NCI-H2227 (cell line): ENCODE data around the gene TXNDC11.
A peak's percentile ranks its signal among the peaks of the same experiment; 100 is the strongest.

Experiments used
- DNase-seq: peaks from one replicate; lab custom pipeline; 2025; ENCODE audit not compliant: unreplicated experiment; lab: John Stamatoyannopoulos, UW

TXNDC11 gene

DNA sequence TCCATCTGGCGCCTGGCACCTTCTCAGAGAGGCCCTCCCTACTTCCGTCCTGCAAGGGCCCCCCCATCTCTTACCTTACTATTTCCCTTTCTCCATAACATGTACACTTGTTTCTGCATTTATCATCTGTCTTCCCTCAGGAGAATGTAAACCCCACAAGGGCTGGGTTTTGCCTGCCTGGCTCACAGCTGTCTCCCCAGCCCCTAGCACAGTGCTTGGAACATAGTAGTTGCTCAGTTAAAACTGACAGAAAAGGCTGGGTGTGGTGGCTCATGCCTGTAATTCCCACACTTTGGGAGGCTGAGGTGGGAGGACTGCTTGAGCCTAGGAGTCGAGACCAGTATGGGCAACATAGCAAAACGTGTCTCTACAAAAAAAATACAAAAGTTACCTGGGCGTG, 80.1 kb downstream of the TXNDC11 start:
- DNase-seq: no peak

DNA sequence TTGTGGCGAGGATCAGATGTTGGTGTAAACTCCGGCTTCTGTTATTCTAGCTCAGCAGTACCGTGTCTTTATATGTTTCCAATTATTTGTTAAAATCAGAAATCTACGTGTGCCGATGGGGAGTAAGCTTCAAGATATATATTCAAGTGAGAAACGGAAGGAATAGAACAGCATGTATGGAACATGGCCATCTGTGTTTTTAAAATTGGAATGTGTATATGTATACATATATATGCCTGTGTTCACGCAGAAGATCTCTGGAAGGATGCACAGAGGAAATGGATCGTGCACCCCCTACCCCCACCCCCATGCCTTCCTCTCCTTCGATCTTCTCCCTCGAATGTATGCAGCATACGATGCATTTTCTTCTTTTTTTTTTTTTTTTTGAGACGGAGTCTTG, 82.1 kb downstream of the TXNDC11 start:
- no peak for DNase-seq

DNA sequence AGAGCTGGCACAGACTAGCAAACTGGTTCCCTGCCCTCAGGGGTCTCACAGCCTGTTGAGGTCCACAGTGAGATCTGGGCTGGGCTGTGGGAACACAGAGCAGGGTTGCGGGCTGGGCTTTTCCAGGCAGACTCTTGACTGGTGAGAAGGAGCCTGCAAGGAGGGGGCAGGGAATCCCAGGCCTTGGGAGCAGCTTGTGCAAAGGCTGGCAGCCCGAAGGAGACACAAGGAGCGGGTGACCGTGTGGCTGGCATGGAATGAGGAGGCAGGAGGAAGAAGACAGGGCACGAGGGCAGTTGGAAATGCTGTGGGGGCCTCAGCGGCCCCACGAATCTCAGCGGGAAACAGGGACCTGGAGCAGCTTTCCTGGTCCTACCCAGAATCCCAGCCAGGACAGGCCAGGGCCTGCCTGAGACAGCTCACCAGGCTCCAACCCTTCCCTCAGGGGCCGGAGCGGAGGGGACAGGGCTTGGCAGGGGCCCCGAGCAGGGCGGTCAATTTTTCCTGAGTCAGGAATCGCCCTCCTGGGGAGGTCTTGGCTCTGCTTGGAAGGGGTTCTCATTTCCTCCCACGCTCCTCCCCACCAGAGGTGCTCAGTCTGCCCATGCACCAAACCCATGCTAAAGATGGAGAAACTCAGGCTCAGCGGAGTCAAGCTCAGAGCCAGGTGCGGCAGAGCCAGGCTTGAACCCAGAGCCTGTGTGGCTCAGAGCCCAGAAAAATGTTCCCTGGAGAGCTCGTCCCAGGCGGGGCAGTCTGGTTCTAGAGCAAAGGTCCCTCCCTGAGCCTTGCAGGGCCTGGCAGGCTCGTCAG, 83.6 kb downstream of the TXNDC11 start:
- no peak for DNase-seq

DNA sequence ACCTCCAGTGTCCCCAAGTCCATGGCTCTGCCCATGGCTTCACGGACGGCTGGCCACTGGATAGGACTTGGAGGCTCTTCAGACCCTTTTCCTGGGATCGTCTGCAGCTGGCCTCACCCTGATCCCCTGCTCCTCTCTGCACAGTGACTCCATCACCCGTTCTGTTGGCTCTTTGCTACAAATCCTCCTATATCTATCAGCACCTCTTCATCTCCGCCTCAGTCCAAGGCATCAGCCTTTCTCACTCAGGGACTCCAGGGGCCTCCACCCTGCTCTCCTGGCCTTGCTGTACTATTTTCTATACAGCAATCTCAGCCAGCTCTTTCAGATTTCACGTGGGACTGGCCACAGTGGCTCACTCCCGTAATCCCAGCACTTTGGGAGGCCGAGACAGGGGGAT, 85.1 kb downstream of the TXNDC11 start:
- DNase-seq: no peak

DNA sequence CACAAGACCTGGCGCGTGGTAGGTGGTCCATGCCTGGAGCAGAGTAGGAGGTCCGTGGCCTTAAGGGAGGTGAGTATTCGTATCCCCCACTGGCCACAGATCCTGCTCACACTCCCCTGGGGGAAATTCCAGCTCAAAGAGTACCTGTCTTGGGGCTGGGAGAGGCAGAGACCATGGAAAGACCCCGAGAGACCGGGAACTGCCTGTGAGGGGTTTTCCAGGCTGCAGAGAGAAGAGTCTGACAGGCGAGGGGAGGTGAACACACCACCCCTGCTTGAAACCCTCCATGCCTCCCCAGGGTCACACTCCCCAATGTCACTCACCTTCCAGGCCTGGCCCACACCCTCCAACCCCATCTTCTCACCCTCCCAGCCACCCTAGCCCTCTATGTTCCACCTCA, 87.0 kb downstream of the TXNDC11 start:
- no peak for DNase-seq

DNA sequence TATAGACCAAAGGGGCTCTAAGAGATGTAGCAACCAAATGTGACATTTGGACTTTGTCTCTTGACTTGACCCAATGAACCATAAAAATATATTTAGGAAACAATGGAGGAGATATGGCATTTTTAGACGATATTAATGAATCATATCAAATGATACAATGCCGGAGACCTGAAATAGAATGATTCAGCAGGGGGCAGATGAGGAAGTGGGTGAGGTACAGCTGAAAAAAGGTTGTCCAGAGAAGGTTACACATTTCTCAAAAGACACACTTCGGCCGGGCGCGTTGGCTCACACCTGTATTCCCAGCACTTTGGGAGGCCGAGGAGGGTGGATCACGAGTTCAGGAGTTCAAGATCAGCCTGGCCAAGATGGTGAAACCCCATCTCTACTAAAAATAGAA, 90.9 kb downstream of the TXNDC11 start:
- no peak for DNase-seq

DNA sequence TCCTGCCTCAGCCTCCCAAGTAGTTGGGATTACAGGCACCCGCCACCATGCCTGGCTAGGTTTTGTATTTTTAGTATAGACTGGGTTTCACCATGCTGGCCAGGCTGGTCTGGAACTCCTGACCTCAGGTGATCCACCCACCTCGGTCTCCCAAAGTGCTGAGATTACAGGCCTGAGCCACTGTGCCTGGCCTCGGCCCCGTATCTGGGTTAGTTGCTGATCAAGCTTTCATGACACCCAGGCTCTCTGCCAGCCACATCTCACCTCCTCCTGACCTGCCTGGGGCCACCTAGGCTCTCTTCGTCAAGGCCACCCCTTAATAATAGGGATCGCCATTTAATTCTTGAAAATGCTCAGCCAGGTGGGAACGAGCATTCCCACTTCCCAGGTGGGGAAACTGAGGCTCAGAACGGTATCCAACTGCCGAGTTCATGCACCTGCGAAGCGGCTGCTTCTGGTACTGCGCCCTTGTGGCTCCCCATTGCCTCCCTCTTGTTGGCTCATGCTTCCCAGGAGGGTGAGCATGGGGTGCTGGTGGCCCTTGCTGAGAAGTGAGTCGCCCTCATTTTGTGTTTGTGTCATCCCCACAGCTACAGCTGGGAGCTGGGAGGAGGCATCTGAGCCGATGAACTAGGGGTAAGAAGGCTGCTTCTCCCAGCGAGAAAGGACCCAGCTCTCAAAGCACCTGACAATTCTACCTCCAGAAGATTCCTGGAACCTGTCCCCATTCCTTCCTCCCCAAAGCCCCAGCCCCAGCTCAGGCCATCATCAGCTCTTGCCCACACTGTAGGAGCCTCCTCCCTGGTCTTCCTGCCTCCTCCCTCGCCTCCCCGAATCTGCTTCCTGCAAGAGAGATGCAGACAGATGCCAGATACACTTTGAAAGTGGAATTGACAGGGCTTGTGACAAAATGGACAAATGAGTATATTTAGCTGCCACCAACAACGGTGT, 91.7 kb downstream of the TXNDC11 start:
- DNase-seq: no peak

- DNase-seq: no peak
These were observed 93.4 kb downstream of the TXNDC11 start for GRCh38 chr16:11649276-11649675.

GRCh38 chr16:11642765-11643116, 99.9 kb downstream of the TXNDC11 start:
- no peak for DNase-seq

DNA sequence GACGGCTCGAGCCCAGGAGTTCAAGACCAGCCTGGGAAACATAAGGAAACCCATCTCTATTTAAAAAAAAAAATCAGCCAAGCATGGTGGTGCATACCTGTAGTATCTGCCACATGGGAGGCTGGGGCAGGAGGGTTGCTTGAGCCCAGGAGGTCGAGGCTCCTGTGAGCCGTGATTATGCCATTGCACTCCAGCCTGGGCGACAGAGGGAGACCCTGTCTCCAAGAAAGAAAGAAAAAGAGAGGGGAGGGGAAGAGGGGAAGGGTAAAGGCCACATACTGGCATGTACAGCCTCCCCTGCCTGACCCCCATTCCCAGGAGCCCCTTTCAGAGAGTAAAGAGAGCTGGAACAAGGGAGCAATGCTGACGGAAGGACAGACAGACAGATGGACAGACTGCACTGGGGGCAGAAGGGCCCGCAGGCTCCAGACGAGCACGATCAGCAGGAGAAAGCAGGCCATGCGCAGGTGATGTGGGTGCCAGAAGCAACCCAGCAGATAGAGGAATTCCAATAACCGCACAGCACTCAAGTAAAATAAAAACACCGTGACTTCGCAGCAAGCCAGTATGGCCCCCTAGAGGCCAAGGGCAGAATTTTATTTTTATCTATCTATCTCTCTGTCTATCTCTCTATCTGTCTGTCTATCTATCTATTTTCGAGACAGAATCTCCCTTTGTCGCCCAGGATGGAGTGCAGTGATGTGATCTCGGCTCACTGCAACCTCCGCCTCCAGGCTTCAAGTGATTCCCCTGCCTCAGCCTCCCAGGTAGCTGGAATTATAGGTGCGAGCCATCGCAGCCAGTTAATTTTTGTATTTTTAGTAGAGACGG, 101.5 kb downstream of the TXNDC11 start:
- DNase-seq: peak; percentile 67

DNA sequence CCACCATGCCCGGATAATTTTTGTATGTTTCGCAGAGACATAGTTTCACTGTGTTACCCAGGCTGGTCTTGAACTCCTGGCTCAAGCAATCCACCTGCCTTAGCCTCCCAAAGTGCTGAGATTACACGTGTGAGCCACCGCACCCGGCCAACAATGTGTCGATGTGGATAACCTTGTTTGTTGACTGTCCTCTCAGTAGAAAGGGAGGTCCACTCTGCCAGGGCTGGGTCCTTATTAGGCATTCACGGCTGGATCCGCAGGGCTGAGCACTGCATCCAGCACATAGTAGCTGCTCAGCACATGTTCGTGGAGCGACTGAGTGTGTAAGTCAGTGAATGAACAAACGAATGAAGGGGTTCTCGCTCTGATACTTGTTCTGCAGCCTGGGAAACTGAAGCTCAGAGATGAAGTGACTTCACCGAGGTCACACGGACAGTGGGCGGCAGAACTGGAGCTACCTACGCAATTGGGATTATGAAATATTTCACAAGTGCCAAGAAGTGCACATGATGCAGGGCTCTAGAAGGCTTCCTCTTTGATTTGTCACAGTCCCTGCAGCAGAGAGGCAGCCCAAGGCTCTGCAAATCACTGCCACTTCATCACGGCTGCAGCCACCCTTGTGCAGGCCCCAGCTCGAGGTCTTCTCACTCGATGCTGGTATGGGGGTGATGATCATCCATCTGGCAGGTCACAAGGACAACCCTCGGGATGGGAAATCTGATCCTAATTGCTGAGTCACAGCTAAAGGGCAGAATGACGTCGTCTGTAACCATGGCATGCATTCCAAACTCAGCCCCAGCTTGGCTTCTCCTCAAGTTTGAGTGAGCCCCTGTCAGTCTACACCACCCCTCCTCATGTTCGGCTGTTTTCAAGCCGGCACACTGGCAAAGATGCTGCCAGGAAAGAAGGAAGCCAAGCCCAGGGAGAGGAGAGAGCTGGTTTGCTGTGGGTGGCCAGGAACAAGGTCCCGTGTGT, 102.4 kb downstream of the TXNDC11 start:
- peak; percentile 24 for DNase-seq

DNA sequence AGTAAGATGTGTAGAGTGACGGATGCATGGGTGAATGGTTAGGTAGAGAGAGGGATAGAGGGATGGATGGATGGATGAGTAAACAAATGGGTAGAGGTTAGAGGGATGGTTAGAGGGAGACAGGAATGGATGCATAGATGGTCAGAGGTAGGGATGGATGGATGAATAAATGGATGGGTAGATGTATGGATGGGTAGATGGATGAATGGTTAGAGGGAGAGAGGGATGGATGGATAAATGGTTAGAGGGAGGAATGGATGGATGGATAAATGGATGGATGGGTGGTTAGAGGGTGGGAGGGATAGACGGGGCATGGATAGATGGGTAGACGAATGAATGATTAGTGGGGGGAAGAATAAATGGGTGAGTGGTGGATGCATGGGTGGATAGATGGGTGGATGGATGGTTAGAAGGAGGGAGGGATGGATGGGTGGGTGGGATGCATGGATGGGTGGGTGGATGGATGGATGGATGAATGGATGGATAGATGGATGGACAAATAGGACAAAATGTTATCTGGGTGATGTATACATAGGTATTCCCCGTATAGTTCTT, 103.6 kb downstream of the TXNDC11 start:
- no peak for DNase-seq

GRCh38 chr16:11638140-11638539, 104.5 kb downstream of the TXNDC11 start:
- no peak for DNase-seq

- DNase-seq: no peak
These were observed 105.3 kb downstream of the TXNDC11 start for GRCh38 chr16:11637320-11637719.

- no peak for DNase-seq
These were observed 106.4 kb downstream of the TXNDC11 start for GRCh38 chr16:11636172-11636721.

DNA sequence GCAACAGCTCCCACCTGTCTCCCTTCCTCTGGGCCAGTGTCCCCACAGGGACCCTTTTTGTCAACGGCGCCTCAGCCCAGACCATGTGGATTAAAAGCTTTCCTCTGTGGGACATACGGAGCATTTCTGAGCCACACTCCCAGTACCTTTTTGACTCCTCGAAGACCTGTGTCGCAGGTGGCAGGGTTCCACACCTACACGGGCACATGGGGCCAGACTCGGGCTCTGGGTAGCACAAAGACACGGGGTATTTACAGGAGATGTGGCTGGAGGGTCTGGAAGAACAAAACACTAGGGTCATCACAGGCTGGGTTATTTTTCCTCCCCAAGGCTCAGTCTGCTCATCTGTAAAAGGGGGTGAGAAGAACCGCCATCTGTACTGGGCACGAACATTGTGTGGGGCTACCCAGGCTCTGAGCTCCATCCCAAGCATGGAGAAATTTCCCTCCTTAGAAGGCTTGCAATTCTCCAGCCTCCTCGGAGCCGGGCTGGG, 106.9 kb downstream of the TXNDC11 start:
- no peak for DNase-seq

- no peak for DNase-seq
These were observed 107.5 kb downstream of the TXNDC11 start for GRCh38 chr16:11635113-11635652.

- no peak for DNase-seq
These were observed 108.3 kb downstream of the TXNDC11 start for GRCh38 chr16:11634312-11634711.

DNA sequence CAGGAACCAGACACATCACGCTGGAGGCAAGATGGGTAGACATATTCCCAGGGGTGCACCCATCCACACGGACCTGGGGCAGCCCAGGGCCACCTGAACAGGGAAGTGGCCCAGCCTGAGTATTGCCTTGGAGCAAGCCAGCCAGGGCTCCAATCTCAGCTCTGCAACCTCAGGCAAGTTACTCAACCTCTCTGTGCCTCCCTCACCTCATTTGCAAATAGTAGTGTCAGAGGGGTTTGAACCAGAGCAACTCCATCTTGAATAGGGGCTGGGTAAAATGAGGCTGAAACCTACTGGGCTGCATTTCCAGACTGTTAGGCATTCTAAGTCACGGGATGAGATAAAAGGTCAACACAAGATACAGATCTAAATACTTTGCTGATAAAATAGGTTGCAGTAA, 109.5 kb downstream of the TXNDC11 start:
- no peak for DNase-seq
